WTC11 (cell line): ENCODE results near the gene TFEB. TPM values are rescaled to one million over a fixed set of nuclear protein-coding genes. Genes with fewer than 3 reads are reported as not detected.
A peak's percentile ranks its signal among the peaks of the same experiment; 100 is the strongest.

Experiments used
- ATAC-seq: fragments of 200-7000 bp; cut with Tn5 transposase; 2 replicates; pipeline ENCODE4 v1.10.0; 2021; ENCODE audit warnings: mild to moderate bottlenecking, moderate library complexity
- CTCF ChIA-PET: fragments of 300-600 bp; sonication (Branson Sonifier 250); formaldehyde crosslinking; loops from one replicate; lab custom pipeline; 2021; ENCODE audit warnings: antibody characterized with exemption; lab: Charles Lee
- POLR2A ChIA-PET: fragments of 350-600 bp; sonication (Branson Sonifier 250); formaldehyde crosslinking; loops from one replicate; lab custom pipeline; 2021; ENCODE audit warnings: antibody characterized with exemption; lab: Charles Lee
- DNase-seq: peaks from one replicate; pipeline ENCODE4 v3.0.0; 2021; ENCODE audit warnings: low spot score
- H3K27ac Mint-ChIP-seq: 2 replicates; pipeline ENCODE4 v1.8.0; 2021; ENCODE audit warnings: mixed read lengths
- H3K27me3 Mint-ChIP-seq: 2 replicates; pipeline ENCODE4 v1.8.0; 2021; ENCODE audit warnings: low read depth, mild to moderate bottlenecking, moderate library complexity, mixed read lengths
- H3K36me3 Mint-ChIP-seq: 2 replicates; pipeline ENCODE4 v1.8.0; 2021; ENCODE audit warnings: mixed read lengths
- H3K4me1 Mint-ChIP-seq: 2 replicates; pipeline ENCODE4 v1.8.0; 2022; ENCODE audit warnings: mixed read lengths
- H3K4me3 Mint-ChIP-seq: 2 replicates; pipeline ENCODE4 v1.8.0; 2021; ENCODE audit warnings: mild to moderate bottlenecking, moderate library complexity, mixed read lengths
- H3K9me3 Mint-ChIP-seq: 2 replicates; pipeline ENCODE4 v1.8.0; 2021; ENCODE audit warnings: mixed read lengths
- CBFB ChIP-seq: sonication (generic); formaldehyde crosslinking; IDR thresholded peaks from 2 replicates; pipeline ENCODE4 v1.8.1; 2022; ENCODE audit warnings: mild to moderate bottlenecking, low read depth, missing genetic modification reagents
- CREM ChIP-seq: sonication (generic); formaldehyde crosslinking; IDR thresholded peaks from 2 replicates; pipeline ENCODE4 v1.8.1; 2022; ENCODE audit warnings: mild to moderate bottlenecking, missing genetic modification reagents, moderate library complexity
- EMX1 ChIP-seq: fragments of 250-450 bp; sonication (Bioruptor Pico); IDR thresholded peaks from 2 replicates; pipeline ENCODE4 v1.8.0; 2021; ENCODE audit warnings: mild to moderate bottlenecking
- ESRRA ChIP-seq: sonication (generic); formaldehyde crosslinking; IDR thresholded peaks from 2 replicates; pipeline ENCODE4 v1.8.1; 2022; ENCODE audit warnings: mild to moderate bottlenecking, missing genetic modification reagents, borderline replicate concordance
- FOXK1 ChIP-seq: sonication (generic); formaldehyde crosslinking; IDR thresholded peaks from 2 replicates; pipeline ENCODE4 v1.8.0; 2022; ENCODE audit warnings: mild to moderate bottlenecking, moderate library complexity, missing genetic modification reagents
- FOXP1 ChIP-seq: sonication (generic); formaldehyde crosslinking; IDR thresholded peaks from 2 replicates; pipeline ENCODE4 v1.8.0; 2022; ENCODE audit warnings: missing genetic modification reagents, mild to moderate bottlenecking, moderate library complexity, borderline replicate concordance
- GABPB1 ChIP-seq: sonication (generic); formaldehyde crosslinking; IDR thresholded peaks from 2 replicates; pipeline ENCODE4 v1.8.1; 2023; ENCODE audit warnings: mild to moderate bottlenecking, missing genetic modification reagents
- GTF2I ChIP-seq: fragments of 250-450 bp; sonication (Bioruptor Pico); conservative IDR thresholded peaks from 2 replicates; pipeline ENCODE4 v1.4.0; 2021; ENCODE audit warnings: mild to moderate bottlenecking
- MXD4 ChIP-seq: fragments of 250-450 bp; sonication (Bioruptor Pico); IDR thresholded peaks from 2 replicates; pipeline ENCODE4 v1.8.0; 2021; ENCODE audit warnings: mild to moderate bottlenecking, moderate library complexity, borderline replicate concordance
- NR3C1 ChIP-seq: sonication (generic); formaldehyde crosslinking; conservative IDR thresholded peaks from 2 replicates; pipeline ENCODE4 v1.8.1; 2023; ENCODE audit warnings: low read depth, mild to moderate bottlenecking, missing genetic modification reagents
- TCF7 ChIP-seq: sonication (generic); formaldehyde crosslinking; IDR thresholded peaks from 2 replicates; pipeline ENCODE4 v1.8.0; 2022; ENCODE audit warnings: mild to moderate bottlenecking, low read depth, missing genetic modification reagents, moderate library complexity
- TEAD1 ChIP-seq: sonication (generic); formaldehyde crosslinking; IDR thresholded peaks from 2 replicates; pipeline ENCODE4 v1.8.0; 2022; ENCODE audit warnings: mild to moderate bottlenecking, missing genetic modification reagents
- TP53 ChIP-seq: sonication (generic); formaldehyde crosslinking; IDR thresholded peaks from 2 replicates; pipeline ENCODE4 v1.8.1; 2023; ENCODE audit warnings: mild to moderate bottlenecking, missing genetic modification reagents
- ZBTB21 ChIP-seq: sonication (generic); formaldehyde crosslinking; IDR thresholded peaks from 2 replicates; pipeline ENCODE4 v1.8.1; 2023; ENCODE audit warnings: mild to moderate bottlenecking, missing genetic modification reagents, borderline replicate concordance
- ZNF138 ChIP-seq: sonication (generic); formaldehyde crosslinking; conservative IDR thresholded peaks from 2 replicates; pipeline ENCODE4 v1.8.1; 2022; ENCODE audit warnings: mild to moderate bottlenecking, moderate library complexity, missing genetic modification reagents
- ZNF263 ChIP-seq: sonication (generic); formaldehyde crosslinking; IDR thresholded peaks from 2 replicates; pipeline ENCODE4 v1.8.1; 2022; ENCODE audit warnings: low read depth, mild to moderate bottlenecking, moderate library complexity, missing genetic modification reagents
- total RNA-seq: library from RNA; stranded (reverse); gene quantifications from 3 replicates; pipeline ENCODE4 v1.2.3, GENCODE V29; 2021
- TF ChIP-seq, protein P1 (sequence below): sonication (generic); formaldehyde crosslinking; IDR thresholded peaks from 2 replicates; pipeline ENCODE4 v1.8.0; 2022; ENCODE audit warnings: mild to moderate bottlenecking, missing genetic modification reagents
- TF ChIP-seq, protein P2 (sequence below): sonication (generic); formaldehyde crosslinking; IDR thresholded peaks from 2 replicates; pipeline ENCODE4 v1.8.0; 2023; ENCODE audit warnings: mild to moderate bottlenecking, missing genetic modification reagents
- TF ChIP-seq, protein P3 (sequence below): fragments of 250-450 bp; sonication (Bioruptor Pico); IDR thresholded peaks from 2 replicates; pipeline ENCODE4 v1.9.0; 2021; ENCODE audit warnings: mild to moderate bottlenecking
- TF ChIP-seq, protein P4 (sequence below): sonication (generic); formaldehyde crosslinking; IDR thresholded peaks from 2 replicates; pipeline ENCODE4 v1.8.1; 2023; ENCODE audit warnings: mild to moderate bottlenecking, missing genetic modification reagents, moderate library complexity
- TF ChIP-seq, protein P5 (sequence below): sonication (generic); formaldehyde crosslinking; conservative IDR thresholded peaks from 2 replicates; pipeline ENCODE4 v1.8.1; 2022; ENCODE audit warnings: mild to moderate bottlenecking, missing genetic modification reagents
- TF ChIP-seq, protein P6 (sequence below): sonication (generic); formaldehyde crosslinking; IDR thresholded peaks from 2 replicates; pipeline ENCODE4 v1.8.1; 2023; ENCODE audit warnings: mild to moderate bottlenecking, moderate library complexity, missing genetic modification reagents

Gene TFEB
- total RNA-seq, 1 experiment from 2014 or later = 3.9 TPM

DNA sequence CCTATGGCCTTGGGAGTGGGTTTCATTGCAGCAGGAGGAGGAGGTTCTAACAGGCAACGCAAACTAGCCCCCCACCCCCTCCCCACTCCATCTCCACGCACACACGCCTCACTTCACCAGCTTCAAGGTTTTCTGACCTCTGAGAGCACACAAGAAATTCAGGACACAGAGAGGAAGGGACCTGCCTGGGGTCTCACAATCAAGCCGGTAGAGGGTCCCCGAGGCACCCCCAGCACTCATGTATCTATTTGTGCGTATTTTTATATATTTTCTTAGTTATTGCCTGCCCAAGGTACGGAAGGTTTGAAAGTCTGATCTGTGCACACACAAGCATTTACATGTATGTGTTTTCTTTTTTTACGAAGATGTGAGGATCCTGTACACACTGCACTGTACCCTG, 80.2 kb downstream of the TFEB start (continued):
- TF ChIP-seq, protein P1, sequence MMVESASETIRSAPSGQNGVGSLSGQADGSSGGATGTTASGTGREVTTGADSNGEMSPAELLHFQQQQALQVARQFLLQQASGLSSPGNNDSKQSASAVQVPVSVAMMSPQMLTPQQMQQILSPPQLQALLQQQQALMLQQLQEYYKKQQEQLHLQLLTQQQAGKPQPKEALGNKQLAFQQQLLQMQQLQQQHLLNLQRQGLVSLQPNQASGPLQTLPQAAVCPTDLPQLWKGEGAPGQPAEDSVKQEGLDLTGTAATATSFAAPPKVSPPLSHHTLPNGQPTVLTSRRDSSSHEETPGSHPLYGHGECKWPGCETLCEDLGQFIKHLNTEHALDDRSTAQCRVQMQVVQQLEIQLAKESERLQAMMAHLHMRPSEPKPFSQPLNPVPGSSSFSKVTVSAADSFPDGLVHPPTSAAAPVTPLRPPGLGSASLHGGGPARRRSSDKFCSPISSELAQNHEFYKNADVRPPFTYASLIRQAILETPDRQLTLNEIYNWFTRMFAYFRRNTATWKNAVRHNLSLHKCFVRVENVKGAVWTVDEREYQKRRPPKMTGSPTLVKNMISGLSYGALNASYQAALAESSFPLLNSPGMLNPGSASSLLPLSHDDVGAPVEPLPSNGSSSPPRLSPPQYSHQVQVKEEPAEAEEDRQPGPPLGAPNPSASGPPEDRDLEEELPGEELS (CRISPR knock-in tag) = no peak
- TF ChIP-seq, protein P2, sequence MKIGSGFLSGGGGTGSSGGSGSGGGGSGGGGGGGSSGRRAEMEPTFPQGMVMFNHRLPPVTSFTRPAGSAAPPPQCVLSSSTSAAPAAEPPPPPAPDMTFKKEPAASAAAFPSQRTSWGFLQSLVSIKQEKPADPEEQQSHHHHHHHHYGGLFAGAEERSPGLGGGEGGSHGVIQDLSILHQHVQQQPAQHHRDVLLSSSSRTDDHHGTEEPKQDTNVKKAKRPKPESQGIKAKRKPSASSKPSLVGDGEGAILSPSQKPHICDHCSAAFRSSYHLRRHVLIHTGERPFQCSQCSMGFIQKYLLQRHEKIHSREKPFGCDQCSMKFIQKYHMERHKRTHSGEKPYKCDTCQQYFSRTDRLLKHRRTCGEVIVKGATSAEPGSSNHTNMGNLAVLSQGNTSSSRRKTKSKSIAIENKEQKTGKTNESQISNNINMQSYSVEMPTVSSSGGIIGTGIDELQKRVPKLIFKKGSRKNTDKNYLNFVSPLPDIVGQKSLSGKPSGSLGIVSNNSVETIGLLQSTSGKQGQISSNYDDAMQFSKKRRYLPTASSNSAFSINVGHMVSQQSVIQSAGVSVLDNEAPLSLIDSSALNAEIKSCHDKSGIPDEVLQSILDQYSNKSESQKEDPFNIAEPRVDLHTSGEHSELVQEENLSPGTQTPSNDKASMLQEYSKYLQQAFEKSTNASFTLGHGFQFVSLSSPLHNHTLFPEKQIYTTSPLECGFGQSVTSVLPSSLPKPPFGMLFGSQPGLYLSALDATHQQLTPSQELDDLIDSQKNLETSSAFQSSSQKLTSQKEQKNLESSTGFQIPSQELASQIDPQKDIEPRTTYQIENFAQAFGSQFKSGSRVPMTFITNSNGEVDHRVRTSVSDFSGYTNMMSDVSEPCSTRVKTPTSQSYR (CRISPR knock-in tag) = no peak
- TF ChIP-seq, protein P3, sequence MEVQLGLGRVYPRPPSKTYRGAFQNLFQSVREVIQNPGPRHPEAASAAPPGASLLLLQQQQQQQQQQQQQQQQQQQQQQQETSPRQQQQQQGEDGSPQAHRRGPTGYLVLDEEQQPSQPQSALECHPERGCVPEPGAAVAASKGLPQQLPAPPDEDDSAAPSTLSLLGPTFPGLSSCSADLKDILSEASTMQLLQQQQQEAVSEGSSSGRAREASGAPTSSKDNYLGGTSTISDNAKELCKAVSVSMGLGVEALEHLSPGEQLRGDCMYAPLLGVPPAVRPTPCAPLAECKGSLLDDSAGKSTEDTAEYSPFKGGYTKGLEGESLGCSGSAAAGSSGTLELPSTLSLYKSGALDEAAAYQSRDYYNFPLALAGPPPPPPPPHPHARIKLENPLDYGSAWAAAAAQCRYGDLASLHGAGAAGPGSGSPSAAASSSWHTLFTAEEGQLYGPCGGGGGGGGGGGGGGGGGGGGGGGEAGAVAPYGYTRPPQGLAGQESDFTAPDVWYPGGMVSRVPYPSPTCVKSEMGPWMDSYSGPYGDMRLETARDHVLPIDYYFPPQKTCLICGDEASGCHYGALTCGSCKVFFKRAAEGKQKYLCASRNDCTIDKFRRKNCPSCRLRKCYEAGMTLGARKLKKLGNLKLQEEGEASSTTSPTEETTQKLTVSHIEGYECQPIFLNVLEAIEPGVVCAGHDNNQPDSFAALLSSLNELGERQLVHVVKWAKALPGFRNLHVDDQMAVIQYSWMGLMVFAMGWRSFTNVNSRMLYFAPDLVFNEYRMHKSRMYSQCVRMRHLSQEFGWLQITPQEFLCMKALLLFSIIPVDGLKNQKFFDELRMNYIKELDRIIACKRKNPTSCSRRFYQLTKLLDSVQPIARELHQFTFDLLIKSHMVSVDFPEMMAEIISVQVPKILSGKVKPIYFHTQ (CRISPR knock-in tag) = no peak
- no peak for TF ChIP-seq CREM (CRISPR knock-in tag)
- TF ChIP-seq, protein P4, sequence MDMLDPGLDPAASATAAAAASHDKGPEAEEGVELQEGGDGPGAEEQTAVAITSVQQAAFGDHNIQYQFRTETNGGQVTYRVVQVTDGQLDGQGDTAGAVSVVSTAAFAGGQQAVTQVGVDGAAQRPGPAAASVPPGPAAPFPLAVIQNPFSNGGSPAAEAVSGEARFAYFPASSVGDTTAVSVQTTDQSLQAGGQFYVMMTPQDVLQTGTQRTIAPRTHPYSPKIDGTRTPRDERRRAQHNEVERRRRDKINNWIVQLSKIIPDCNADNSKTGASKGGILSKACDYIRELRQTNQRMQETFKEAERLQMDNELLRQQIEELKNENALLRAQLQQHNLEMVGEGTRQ (CRISPR knock-in tag) = no peak

DNA sequence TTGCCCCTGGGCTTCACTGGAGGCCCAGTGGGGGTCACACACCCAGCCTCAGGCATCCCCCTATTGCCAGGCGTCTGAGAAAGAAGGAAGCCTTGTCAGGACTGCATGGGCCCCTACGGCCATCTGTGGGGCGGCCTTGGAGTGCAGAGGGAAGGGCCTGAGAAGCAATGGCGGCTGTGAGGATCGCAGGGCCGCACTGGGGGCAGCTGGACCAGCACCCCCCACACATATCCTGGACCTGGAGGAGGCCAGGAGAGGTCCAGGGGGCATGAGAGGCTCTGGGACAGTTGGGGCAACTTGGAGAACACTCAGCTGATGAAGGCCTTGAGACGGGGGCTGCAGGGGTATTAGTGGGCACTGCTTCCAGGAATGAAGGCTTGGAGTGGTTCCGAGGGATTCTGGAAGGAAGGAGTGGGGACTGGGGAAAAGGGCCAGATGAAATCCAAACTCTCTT, 80.7 kb downstream of the TFEB start:
- CTCF ChIA-PET = interaction anchor here (1.4 to 2.1 kb wide), 2 partner anchors 27 to 212 kb away, joined by 4 to 11 read pairs; no protein-coding TSS in a partner anchor
- no peak for ATAC-seq

DNA sequence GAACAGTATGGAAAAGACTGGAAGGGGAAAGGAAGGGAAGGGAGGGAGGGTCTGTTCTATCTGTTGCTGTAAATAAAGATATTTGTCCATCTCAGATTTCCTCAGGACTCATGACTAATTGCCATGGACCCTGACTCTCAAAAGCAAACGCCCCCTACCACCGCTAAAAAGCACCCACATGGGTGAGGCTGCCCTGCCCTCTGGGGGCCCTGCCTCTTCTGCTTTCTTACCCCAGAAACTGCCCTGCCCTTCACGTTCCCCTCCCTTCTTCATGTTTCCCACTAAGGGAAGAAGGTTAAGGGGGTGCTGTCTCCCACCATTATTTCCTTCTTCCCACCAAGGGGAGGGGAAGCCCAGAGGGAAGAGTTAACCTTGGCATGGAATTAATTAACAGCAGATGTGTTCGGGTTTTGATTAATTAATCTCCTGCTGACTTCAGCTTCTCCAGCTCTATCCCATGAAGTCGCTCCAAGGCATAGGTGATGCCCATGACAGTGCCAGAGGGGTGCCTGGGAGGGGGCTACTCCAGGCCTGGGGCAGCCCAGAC, 81.2 kb downstream of the TFEB start:
- H3K36me3 Mint-ChIP-seq = peaks cover 26% of the 10 kb centered on the region
- ChIA-PET POLR2A (no interaction called here), CTCF (interaction anchor here (2.1 kb wide), 1 partner anchor 27 kb away, joined by 11 read pairs; no protein-coding TSS in a partner anchor)
- no peak overlapping the region for H3K4me3 Mint-ChIP-seq
- no peaks in the 10 kb centered on the region; the same call in 1 of the 2 replicates for H3K27me3 Mint-ChIP-seq
- H3K9me3 Mint-ChIP-seq = no peaks in the 10 kb centered on the region
- no peak overlapping the region for H3K27ac Mint-ChIP-seq
- ATAC-seq (no peak), DNase-seq (no peak)
- H3K4me1 Mint-ChIP-seq = peaks cover 28% of the 10 kb centered on the region
- TF ChIP-seq FOXP1 (CRISPR knock-in tag) (no peak), ESRRA (no peak), EMX1 (CRISPR knock-in tag) (no peak), TCF7 (CRISPR knock-in tag) (no peak), CBFB (CRISPR knock-in tag) (no peak), GABPB1 (no peak), MXD4 (CRISPR knock-in tag) (no peak), NR3C1 (CRISPR knock-in tag) (no peak), TP53 (CRISPR knock-in tag) (no peak), ZNF138 (CRISPR knock-in tag) (no peak), TEAD1 (no peak), FOXK1 (no peak)
- TF ChIP-seq, protein P4 (CRISPR knock-in tag) = no peak

More for the DNA sequence above, 80.7 kb downstream of the TFEB start:
- H3K9me3 Mint-ChIP-seq = no peaks in the 10 kb centered on the region
- DNase-seq = no peak
- H3K36me3 Mint-ChIP-seq = peaks cover 21% of the 10 kb centered on the region
- POLR2A ChIA-PET = no interaction called here
- no peaks in the 10 kb centered on the region; the same call in 1 of the 2 replicates for H3K27me3 Mint-ChIP-seq
- peak overlapping the region; percentile 75; the same call in 1 of the 2 replicates for H3K27ac Mint-ChIP-seq
- peaks cover 28% of the 10 kb centered on the region for H3K4me1 Mint-ChIP-seq
- TF ChIP-seq ZBTB21 (CRISPR knock-in tag) (no peak), TCF7 (CRISPR knock-in tag) (no peak), ZNF263 (CRISPR knock-in tag) (no peak), GTF2I (CRISPR knock-in tag) (no peak), FOXK1 (no peak)
- TF ChIP-seq, protein P5, sequence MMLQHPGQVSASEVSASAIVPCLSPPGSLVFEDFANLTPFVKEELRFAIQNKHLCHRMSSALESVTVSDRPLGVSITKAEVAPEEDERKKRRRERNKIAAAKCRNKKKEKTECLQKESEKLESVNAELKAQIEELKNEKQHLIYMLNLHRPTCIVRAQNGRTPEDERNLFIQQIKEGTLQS = no peak
- TF ChIP-seq, protein P6, sequence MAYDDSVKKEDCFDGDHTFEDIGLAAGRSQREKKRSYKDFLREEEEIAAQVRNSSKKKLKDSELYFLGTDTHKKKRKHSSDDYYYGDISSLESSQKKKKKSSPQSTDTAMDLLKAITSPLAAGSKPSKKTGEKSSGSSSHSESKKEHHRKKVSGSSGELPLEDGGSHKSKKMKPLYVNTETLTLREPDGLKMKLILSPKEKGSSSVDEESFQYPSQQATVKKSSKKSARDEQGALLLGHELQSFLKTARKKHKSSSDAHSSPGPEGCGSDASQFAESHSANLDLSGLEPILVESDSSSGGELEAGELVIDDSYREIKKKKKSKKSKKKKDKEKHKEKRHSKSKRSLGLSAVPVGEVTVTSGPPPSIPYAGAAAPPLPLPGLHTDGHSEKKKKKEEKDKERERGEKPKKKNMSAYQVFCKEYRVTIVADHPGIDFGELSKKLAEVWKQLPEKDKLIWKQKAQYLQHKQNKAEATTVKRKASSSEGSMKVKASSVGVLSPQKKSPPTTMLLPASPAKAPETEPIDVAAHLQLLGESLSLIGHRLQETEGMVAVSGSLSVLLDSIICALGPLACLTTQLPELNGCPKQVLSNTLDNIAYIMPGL = no peak
- H3K4me3 Mint-ChIP-seq = no peak overlapping the region
